Ovary (tissue), 3 donors: ENCODE results near the gene LPCAT1.

Experiments
- EP300 ChIP-seq: sonication (generic); formaldehyde crosslinking; IDR thresholded peaks from one replicate; pipeline ENCODE4 v1.6.1; 2017; ENCODE audit warnings: antibody characterized with exemption
- POLR2A ChIP-seq: fragments of 450-650 bp; IDR thresholded peaks from one replicate; pipeline ENCODE4 v1.6.1; 2017; ENCODE audit warnings: antibody characterized with exemption, mild to moderate bottlenecking, moderate library complexity
- TF ChIP-seq, protein P1 (sequence below), 3 donors: fragments of 450-650 bp in 2 of 3; fragments of 200-600 bp in 1 of 3; IDR thresholded peaks; one replicate each; pipeline versions ENCODE4 v1.5.1 to v1.8.0; 2016 to 2022; ENCODE audit warnings: antibody characterized with exemption in 3 of 3, mild to moderate bottlenecking in 1 of 3
- donor health status: DM: no; HTN: no; CAD: no.

DNA sequence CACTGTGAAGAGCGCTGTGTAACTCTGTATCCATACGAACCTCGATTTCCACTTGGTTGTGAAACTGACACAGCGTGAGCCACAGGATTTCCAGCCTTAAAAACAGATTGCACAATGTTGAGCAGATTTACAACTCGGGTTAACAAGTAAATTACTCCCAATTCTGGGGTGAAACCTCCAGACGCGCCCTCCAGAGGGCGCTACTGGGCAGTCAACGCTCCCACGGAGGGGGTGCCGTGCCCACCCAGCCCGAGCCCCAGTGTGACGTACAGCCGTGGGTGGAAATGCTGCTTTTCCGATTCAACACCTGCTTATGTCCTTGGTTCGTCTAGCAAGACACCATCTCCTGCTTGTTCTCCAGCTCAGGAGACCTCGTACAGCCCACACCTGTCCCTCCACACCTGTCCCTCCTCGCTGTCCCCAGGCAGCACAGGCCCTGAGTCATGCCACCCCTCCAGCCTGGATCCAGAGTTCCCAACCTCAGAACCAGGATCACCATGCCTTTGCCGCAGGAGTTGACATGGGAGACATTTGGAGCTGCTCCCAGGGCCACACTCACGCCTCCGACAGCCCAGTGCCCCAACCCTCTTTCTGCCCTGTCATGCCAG lies 44.1 kb downstream of the LPCAT1 start:
- TF ChIP-seq, protein P1, sequence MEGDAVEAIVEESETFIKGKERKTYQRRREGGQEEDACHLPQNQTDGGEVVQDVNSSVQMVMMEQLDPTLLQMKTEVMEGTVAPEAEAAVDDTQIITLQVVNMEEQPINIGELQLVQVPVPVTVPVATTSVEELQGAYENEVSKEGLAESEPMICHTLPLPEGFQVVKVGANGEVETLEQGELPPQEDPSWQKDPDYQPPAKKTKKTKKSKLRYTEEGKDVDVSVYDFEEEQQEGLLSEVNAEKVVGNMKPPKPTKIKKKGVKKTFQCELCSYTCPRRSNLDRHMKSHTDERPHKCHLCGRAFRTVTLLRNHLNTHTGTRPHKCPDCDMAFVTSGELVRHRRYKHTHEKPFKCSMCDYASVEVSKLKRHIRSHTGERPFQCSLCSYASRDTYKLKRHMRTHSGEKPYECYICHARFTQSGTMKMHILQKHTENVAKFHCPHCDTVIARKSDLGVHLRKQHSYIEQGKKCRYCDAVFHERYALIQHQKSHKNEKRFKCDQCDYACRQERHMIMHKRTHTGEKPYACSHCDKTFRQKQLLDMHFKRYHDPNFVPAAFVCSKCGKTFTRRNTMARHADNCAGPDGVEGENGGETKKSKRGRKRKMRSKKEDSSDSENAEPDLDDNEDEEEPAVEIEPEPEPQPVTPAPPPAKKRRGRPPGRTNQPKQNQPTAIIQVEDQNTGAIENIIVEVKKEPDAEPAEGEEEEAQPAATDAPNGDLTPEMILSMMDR (IDR thresholded peaks at IDR 0.05) = peak; percentile 25 to 42 (median 41)
- TF ChIP-seq EP300 (no peak), POLR2A (no peak)
